Skeletal muscle tissue (tissue), 4 donors: ENCODE results near the gene MLEC. TPM values are rescaled to one million over a fixed set of nuclear protein-coding genes. Genes with fewer than 3 reads are reported as not detected.

ENCODE experiments used
- H3K27ac ChIP-seq: one replicate; pipeline ENCODE4 v1.7.0; 2013; ENCODE audit warnings: mild to moderate bottlenecking, low read depth, low read length, inconsistent platforms
- H3K27me3 ChIP-seq, 3 donors: one replicate each; pipeline ENCODE4 v1.7.0; 2013; ENCODE audit warnings: low read length in 3 of 3; ENCODE audit not compliant: control insufficient read depth in 3 of 3, insufficient read depth in 3 of 3
- H3K36me3 ChIP-seq, 3 donors: one replicate each; pipeline ENCODE4 v1.7.0; 2013; ENCODE audit warnings: low read length in 3 of 3; ENCODE audit not compliant: control insufficient read depth in 3 of 3, insufficient read depth in 3 of 3
- H3K4me1 ChIP-seq, 3 donors: one replicate each; pipeline ENCODE4 v1.7.0; 2013; ENCODE audit warnings: low read length in 3 of 3, mild to moderate bottlenecking in 3 of 3; ENCODE audit not compliant: control insufficient read depth in 3 of 3, insufficient read depth in 3 of 3
- H3K4me3 ChIP-seq, 3 donors: one replicate each; pipeline ENCODE4 v1.7.0; 2013; ENCODE audit warnings: low read length in 3 of 3
- H3K9ac ChIP-seq, 3 donors: one replicate each; pipeline ENCODE4 v1.7.0; 2013; ENCODE audit warnings: low read length in 3 of 3, mild to moderate bottlenecking in 3 of 3, moderate library complexity in 2 of 3, low read depth in 1 of 3
- H3K9me3 ChIP-seq, 3 donors: one replicate each; pipeline ENCODE4 v1.7.0; 2013; ENCODE audit warnings: low read length in 3 of 3; ENCODE audit not compliant: control insufficient read depth in 3 of 3
- total RNA-seq: library from RNA; depleted of rRNA; stranded (reverse); fragments of >200 nt; gene quantifications from one replicate; pipeline ENCODE4 v1.2.3, GENCODE V29; 2014
- donor health status: Osteomylitis.

MLEC gene
- total RNA-seq, 1 donor from 2014 or later: 50.6 TPM

- peaks cover 16 to 32% (median 26%) of the 10 kb centered on the region in 3 donors for H3K27me3 ChIP-seq
- peak overlapping the region in 1 of 3 donors; percentile 70 for H3K9ac ChIP-seq
- no peak overlapping the region for H3K27ac ChIP-seq
- no peaks in the 10 kb centered on the region for H3K36me3 ChIP-seq
- peaks cover 23 to 29% (median 28%) of the 10 kb centered on the region in 3 donors for H3K4me1 ChIP-seq
- no peaks in the 10 kb centered on the region for H3K9me3 ChIP-seq
- H3K4me3 ChIP-seq: peak overlapping the region; percentile 48 to 67 (median 59)
Observed at GRCh38 chr12:120649442-120650232, 37.3 kb upstream of the MLEC start.

GRCh38 chr12:120650233-120650690 is 36.7 kb upstream of the MLEC start:
- Histone ChIP-seq H3K9me3 (no peaks in the 10 kb centered on the region), H3K36me3 (no peaks in the 10 kb centered on the region), H3K4me3 (peak overlapping the region; percentile 41 to 59 (median 48)), H3K4me1 (peaks cover 26 to 30% (median 28%) of the 10 kb centered on the region in 3 donors), H3K27ac (no peak overlapping the region), H3K27me3 (peaks cover 13 to 26% (median 26%) of the 10 kb centered on the region in 3 donors), H3K9ac (peak overlapping the region in 2 of 3 donors; percentile 43 to 70)

GRCh38 chr12:120651821-120652220 is 35.1 kb upstream of the MLEC start:
- no peak overlapping the region for H3K27ac ChIP-seq
- H3K4me1 ChIP-seq: peaks cover 20 to 30% (median 27%) of the 10 kb centered on the region in 3 donors
- no peak overlapping the region for H3K4me3 ChIP-seq

GRCh38 chr12:120652656-120653435 is 34.1 kb upstream of the MLEC start:
- Histone ChIP-seq H3K36me3 (no peaks in the 10 kb centered on the region), H3K27ac (no peak overlapping the region), H3K4me3 (no peak overlapping the region), H3K27me3 (peaks cover 9 to 26% (median 18%) of the 10 kb centered on the region in 3 donors), H3K4me1 (peaks cover 19 to 30% (median 27%) of the 10 kb centered on the region in 3 donors), H3K9me3 (no peaks in the 10 kb centered on the region), H3K9ac (no peak overlapping the region)

More at GRCh38 chr12:120651821-120652220, 35.1 kb upstream of the MLEC start:
- Histone ChIP-seq H3K36me3 (no peaks in the 10 kb centered on the region), H3K9ac (no peak overlapping the region), H3K27me3 (peaks cover 9 to 26% (median 18%) of the 10 kb centered on the region in 3 donors), H3K9me3 (no peaks in the 10 kb centered on the region)

GRCh38 chr12:120653611-120654010 is 33.3 kb upstream of the MLEC start:
- H3K9ac ChIP-seq: no peak overlapping the region
- no peaks in the 10 kb centered on the region for H3K9me3 ChIP-seq
- no peak overlapping the region for H3K4me3 ChIP-seq
- no peaks in the 10 kb centered on the region for H3K36me3 ChIP-seq
- peaks cover 18 to 30% (median 27%) of the 10 kb centered on the region in 3 donors for H3K4me1 ChIP-seq
- no peak overlapping the region for H3K27ac ChIP-seq
- H3K27me3 ChIP-seq: peaks cover 9 to 26% (median 18%) of the 10 kb centered on the region in 3 donors

DNA sequence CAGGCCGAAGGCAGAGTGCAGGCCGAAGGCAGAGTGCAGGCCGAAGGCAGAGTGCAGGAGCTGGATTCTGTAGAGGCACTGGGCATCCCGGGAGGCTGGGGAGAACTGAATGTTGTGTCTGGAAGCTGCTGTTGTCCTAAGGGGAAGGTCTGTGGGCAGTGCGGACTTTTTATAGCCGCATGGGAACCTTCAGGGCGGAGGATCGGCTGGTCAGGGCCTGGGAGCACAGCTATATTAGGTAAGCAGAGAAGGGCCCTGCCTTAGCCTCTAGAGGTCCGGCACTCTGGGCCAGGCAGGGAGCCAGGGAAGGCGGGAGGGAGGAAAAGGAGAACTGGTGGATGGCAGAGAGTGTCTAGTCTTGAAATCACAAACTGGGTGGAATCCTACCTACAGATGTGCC is 32.3 kb upstream of the MLEC start:
- H3K4me1 ChIP-seq: peaks cover 8 to 20% (median 20%) of the 10 kb centered on the region in 3 donors
- peak overlapping the region; percentile 25 for H3K27ac ChIP-seq
- peaks cover 6 to 21% (median 14%) of the 10 kb centered on the region in 3 donors for H3K27me3 ChIP-seq
- no peaks in the 10 kb centered on the region for H3K9me3 ChIP-seq
- H3K36me3 ChIP-seq: no peaks in the 10 kb centered on the region
- H3K4me3 ChIP-seq: no peak overlapping the region
- no peak overlapping the region for H3K9ac ChIP-seq

DNA sequence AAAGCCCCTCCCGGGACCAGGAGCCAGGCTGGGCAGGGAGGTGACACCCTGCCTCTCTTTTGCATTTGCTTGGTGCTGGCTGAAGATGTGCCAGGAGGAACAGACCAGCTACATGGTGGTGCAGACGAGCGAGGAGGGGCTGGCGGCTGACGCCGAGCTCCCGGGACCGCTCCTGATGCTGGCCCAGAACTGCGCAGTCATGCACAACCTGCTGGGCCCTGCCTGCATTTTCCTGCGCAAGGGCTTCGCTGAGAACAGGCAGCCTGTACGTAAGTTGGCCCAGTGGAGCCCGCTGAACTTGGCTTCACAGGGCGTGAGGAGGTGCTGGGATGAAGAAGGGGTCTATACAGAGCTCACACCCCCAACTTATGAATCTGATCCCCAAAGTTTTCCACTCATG is 30.9 kb upstream of the MLEC start:
- Histone ChIP-seq H3K27ac (no peak overlapping the region), H3K9me3 (no peaks in the 10 kb centered on the region), H3K4me1 (peaks cover 6 to 18% (median 16%) of the 10 kb centered on the region in 3 donors), H3K4me3 (no peak overlapping the region), H3K9ac (no peak overlapping the region), H3K27me3 (peaks cover 4 to 13% (median 4%) of the 10 kb centered on the region in 3 donors), H3K36me3 (no peaks in the 10 kb centered on the region)

- Histone ChIP-seq H3K27ac (no peak overlapping the region), H3K4me3 (no peak overlapping the region), H3K9ac (no peak overlapping the region), H3K9me3 (no peaks in the 10 kb centered on the region), H3K36me3 (no peaks in the 10 kb centered on the region), H3K4me1 (peaks cover 6 to 12% (median 11%) of the 10 kb centered on the region in 3 donors), H3K27me3 (peaks cover 0 to 4% (median 2%) of the 10 kb centered on the region in 3 donors)
Observed at GRCh38 chr12:120658286-120659150, 28.4 kb upstream of the MLEC start.

DNA sequence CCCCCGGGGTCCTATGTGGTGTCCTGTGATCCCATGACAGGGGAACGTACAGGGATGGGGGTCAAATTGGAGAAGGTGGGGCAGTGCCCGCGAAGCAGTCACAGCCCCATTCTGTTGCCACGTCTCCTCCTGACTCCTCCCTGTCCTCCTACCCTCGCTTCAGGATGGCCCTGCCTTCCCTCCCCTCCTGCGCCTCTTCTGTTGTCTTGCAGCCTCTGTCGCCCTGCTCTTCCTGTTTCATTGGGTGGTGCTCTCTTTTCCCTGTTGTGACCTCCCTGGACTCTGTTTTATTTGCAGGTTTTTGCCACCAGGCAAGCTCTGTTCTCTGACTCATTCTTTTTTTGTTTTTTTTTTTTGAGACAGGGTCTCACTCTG is 27.8 kb upstream of the MLEC start:
- Histone ChIP-seq H3K9ac (no peak overlapping the region), H3K9me3 (no peaks in the 10 kb centered on the region), H3K4me3 (no peak overlapping the region), H3K36me3 (no peaks in the 10 kb centered on the region), H3K4me1 (peaks cover 6% of the 10 kb centered on the region in 3 donors), H3K27ac (no peak overlapping the region), H3K27me3 (peaks cover 0 to 4% (median 2%) of the 10 kb centered on the region in 3 donors)
